WERI-Rb-1 (cell line): Measurements from ENCODE around the gene RRP9.
A peak's percentile ranks its signal among the peaks of the same experiment; 100 is the strongest.

Source experiments
- DNase-seq: peaks from one replicate; pipeline ENCODE4 v3.0.0-alpha.2; 2020
- H3K27ac ChIP-seq: fragments of 250-450 bp; sonication (Bioruptor Pico); 2 replicates; pipeline ENCODE4 v1.5.1; 2020; ENCODE audit warnings: mild to moderate bottlenecking, moderate library complexity
- H3K27me3 ChIP-seq: fragments of 250-450 bp; sonication (Bioruptor Pico); 2 replicates; pipeline ENCODE4 v1.5.1; 2021; ENCODE audit warnings: mild to moderate bottlenecking, low read depth, moderate library complexity; ENCODE audit not compliant: insufficient read depth, severe bottlenecking
- H3K36me3 ChIP-seq: fragments of 250-450 bp; sonication (Bioruptor Pico); 2 replicates; pipeline ENCODE4 v1.5.1; 2020; ENCODE audit warnings: mild to moderate bottlenecking, moderate library complexity
- H3K4me3 ChIP-seq: 2 replicates; pipeline ENCODE4 v1.5.1; 2011; ENCODE audit warnings: low read depth, mild to moderate bottlenecking, control low read depth, low read length
- H3K9me3 ChIP-seq: fragments of 250-450 bp; sonication (Bioruptor Pico); 2 replicates; pipeline ENCODE4 v1.5.1; 2021; ENCODE audit warnings: mild to moderate bottlenecking, moderate library complexity; ENCODE audit not compliant: severe bottlenecking
- CTCF ChIP-seq: IDR thresholded peaks from 2 replicates; pipeline ENCODE4 v1.5.1; 2011; ENCODE audit warnings: low read depth, mild to moderate bottlenecking, control low read depth, inconsistent platforms, low read length

The RRP9 gene

GRCh38 chr3:51974277-51974962, 32.7 kb upstream of the RRP9 start:
- peak overlapping the region; percentile 78 for H3K4me3 ChIP-seq
- DNase-seq: no peak
- H3K9me3 ChIP-seq: no peaks in the 10 kb centered on the region
- H3K27ac ChIP-seq: peak overlapping the region; percentile 94
- H3K36me3 ChIP-seq: peaks cover 18% of the 10 kb centered on the region
- no peak for TF ChIP-seq CTCF
- H3K27me3 ChIP-seq: no peaks in the 10 kb centered on the region

GRCh38 chr3:51971350-51971749, 29.6 kb upstream of the RRP9 start:
- no peak for TF ChIP-seq CTCF
- Histone ChIP-seq H3K36me3 (peaks cover 36% of the 10 kb centered on the region), H3K27me3 (no peaks in the 10 kb centered on the region), H3K27ac (peak overlapping the region; percentile 100), H3K9me3 (no peaks in the 10 kb centered on the region), H3K4me3 (no peak overlapping the region)
- DNase-seq: no peak

GRCh38 chr3:51970606-51971300, 29.0 kb upstream of the RRP9 start:
- DNase-seq: no peak
- Histone ChIP-seq H3K9me3 (no peaks in the 10 kb centered on the region), H3K4me3 (no peak overlapping the region), H3K36me3 (peaks cover 42% of the 10 kb centered on the region), H3K27me3 (no peaks in the 10 kb centered on the region), H3K27ac (peak overlapping the region; percentile 100)
- no peak for TF ChIP-seq CTCF

GRCh38 chr3:51969841-51970240, 28.1 kb upstream of the RRP9 start:
- no peak for TF ChIP-seq CTCF
- H3K4me3 ChIP-seq: no peak overlapping the region
- H3K9me3 ChIP-seq: no peaks in the 10 kb centered on the region
- DNase-seq: no peak
- H3K36me3 ChIP-seq: peaks cover 51% of the 10 kb centered on the region
- no peaks in the 10 kb centered on the region for H3K27me3 ChIP-seq
- H3K27ac ChIP-seq: peak overlapping the region; percentile 100

- H3K36me3 ChIP-seq: peaks cover 57% of the 10 kb centered on the region
- no peak for TF ChIP-seq CTCF
- no peaks in the 10 kb centered on the region for H3K9me3 ChIP-seq
- DNase-seq: peak; percentile 72
- H3K27ac ChIP-seq: peak overlapping the region; percentile 100
- peak overlapping the region; percentile 44 for H3K4me3 ChIP-seq
- no peaks in the 10 kb centered on the region for H3K27me3 ChIP-seq
Measured at GRCh38 chr3:51968883-51969678, 27.4 kb upstream of the RRP9 start.
